ENCODE measurements around the gene SCARB1. TPM values are rescaled to one million over a fixed set of nuclear protein-coding genes. Genes with fewer than 3 reads are reported as not detected.

SCARB1 gene
- total RNA-seq, 2 experiments from 2014 or later = 36.2 to 38.1 TPM

DNA sequence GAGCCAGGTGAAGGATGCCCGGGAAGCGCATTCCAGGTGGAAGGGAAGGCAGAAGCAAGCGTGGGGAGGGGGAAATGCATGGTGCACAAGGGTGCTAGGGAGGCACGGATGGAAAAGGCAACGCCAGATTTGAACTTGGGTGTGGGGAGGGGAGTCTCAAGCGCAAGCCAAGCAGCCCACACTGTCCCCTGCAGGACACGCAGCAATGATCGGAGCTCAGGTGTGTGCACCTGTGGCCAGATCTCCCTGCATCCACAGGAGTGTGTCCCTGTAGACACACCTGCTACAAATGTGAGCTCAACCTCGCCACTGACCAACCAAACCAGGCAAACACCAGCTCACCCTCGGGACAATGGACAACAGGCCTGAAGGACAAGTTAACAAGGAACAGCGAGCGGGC, 63.2 kb downstream of the SCARB1 start:
- CTCF ChIA-PET = no interaction called here
- Mint-ChIP-seq H3K9me3 (no peaks in the 10 kb centered on the region), H3K4me3 (no peak overlapping the region), H3K4me1 (ENCODE audit: low read depth) (peaks cover 16% of the 10 kb centered on the region), H3K36me3 (ENCODE audit: low read depth) (peaks cover 21% of the 10 kb centered on the region), H3K27me3 (no peaks in the 10 kb centered on the region), H3K27ac (no peak overlapping the region)
- ATAC-seq = no peak
- TF ChIP-seq CTCF (IDR thresholded peaks at IDR 0.05) = no peak
- DNase-seq = no peak
- POLR2A ChIA-PET = no interaction called here
- intact Hi-C loops (cut with micrococcal nuclease) = no loop called here

DNA sequence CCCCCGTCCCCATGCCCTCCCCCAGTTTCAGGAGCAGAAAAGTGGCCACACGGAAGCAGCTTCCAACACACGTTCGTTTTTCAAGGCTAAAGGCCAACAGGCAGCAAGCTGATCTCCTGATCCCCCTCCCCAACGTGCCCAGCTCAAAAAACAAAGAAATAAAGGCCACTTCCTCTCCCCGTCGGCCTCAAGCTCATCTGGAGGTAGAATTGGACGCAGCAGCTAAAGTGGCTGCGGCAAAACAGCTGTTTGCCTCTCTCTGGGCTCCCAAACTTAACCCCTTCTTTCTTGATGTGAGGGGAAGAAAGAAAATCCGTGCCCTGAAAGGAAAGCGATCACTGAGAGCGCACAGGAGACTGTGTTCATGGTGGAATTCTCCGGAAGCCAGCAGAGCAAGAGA, 66.3 kb downstream of the SCARB1 start:
- ChIA-PET POLR2A (no interaction called here), CTCF (interaction anchor here (1.0 kb wide), 1 partner anchor 29 kb away, joined by 3 read pairs; no protein-coding TSS in a partner anchor)
- no peak for ATAC-seq
- peaks cover 23% of the 10 kb centered on the region for H3K36me3 Mint-ChIP-seq (ENCODE audit: low read depth)
- intact Hi-C loops (cut with micrococcal nuclease) = no loop called here
- no peak overlapping the region for H3K4me3 Mint-ChIP-seq
- H3K27ac Mint-ChIP-seq = no peak overlapping the region
- H3K9me3 Mint-ChIP-seq = no peaks in the 10 kb centered on the region
- no peak for DNase-seq
- no peak for TF ChIP-seq CTCF (IDR thresholded peaks at IDR 0.05)
- no peaks in the 10 kb centered on the region for H3K27me3 Mint-ChIP-seq
- H3K4me1 Mint-ChIP-seq (ENCODE audit: low read depth) = peaks cover 18% of the 10 kb centered on the region

GRCh38 chr12:124796303-124796960, 67.2 kb downstream of the SCARB1 start:
- Mint-ChIP-seq H3K27me3 (no peaks in the 10 kb centered on the region), H3K27ac (peak overlapping the region; percentile 32), H3K9me3 (no peaks in the 10 kb centered on the region), H3K36me3 (ENCODE audit: low read depth) (peaks cover 23% of the 10 kb centered on the region), H3K4me3 (no peak overlapping the region), H3K4me1 (ENCODE audit: low read depth) (peaks cover 18% of the 10 kb centered on the region)
- ATAC-seq (peak; percentile 55), DNase-seq (peak; percentile 28)
- TF ChIP-seq CTCF (IDR thresholded peaks at IDR 0.05) = no peak
- ChIA-PET POLR2A (interaction anchor here (0.6 to 1.0 kb wide), 2 partner anchors 48 to 170 kb away, joined by 3 to 4 read pairs; no protein-coding TSS in a partner anchor), CTCF (interaction anchor here (1.0 kb wide), 1 partner anchor 29 kb away, joined by 3 read pairs; no protein-coding TSS in a partner anchor)
- intact Hi-C loops (cut with micrococcal nuclease) = no loop called here

- DNase-seq (no peak), ATAC-seq (no peak)
- TF ChIP-seq CTCF (IDR thresholded peaks at IDR 0.05) = no peak
- H3K4me1 Mint-ChIP-seq (ENCODE audit: low read depth) = peaks cover 18% of the 10 kb centered on the region
- CTCF ChIA-PET = interaction anchor here (0.6 kb wide), 1 partner anchor 12 kb away, joined by 3 read pairs; no protein-coding TSS in a partner anchor
- peaks cover 26% of the 10 kb centered on the region for H3K36me3 Mint-ChIP-seq (ENCODE audit: low read depth)
- no peaks in the 10 kb centered on the region for H3K27me3 Mint-ChIP-seq
- H3K9me3 Mint-ChIP-seq = no peaks in the 10 kb centered on the region
- POLR2A ChIA-PET = interaction anchor here (0.6 to 1.0 kb wide), 2 partner anchors 49 to 169 kb away, joined by 3 to 4 read pairs; no protein-coding TSS in a partner anchor
- peak overlapping the region; percentile 48 for H3K27ac Mint-ChIP-seq
- no peak overlapping the region for H3K4me3 Mint-ChIP-seq
- intact Hi-C loops (cut with micrococcal nuclease) = no loop called here
Observed at GRCh38 chr12:124795081-124795948, 68.3 kb downstream of the SCARB1 start.
